Left kidney (tissue), 2 donors: Measurements from ENCODE around the gene ZNF385A. TPM values are rescaled to one million over a fixed set of nuclear protein-coding genes. Genes with fewer than 3 reads are reported as not detected.
A peak's percentile ranks its signal among the peaks of the same experiment; 100 is the strongest.
"Not testable (repeated sequence)": the region's sequence is repeated elsewhere in the genome, so short reads cannot be mapped to it uniquely, and the experiment has no call there.

Source experiments
- DNase-seq: peaks from one replicate; pipeline ENCODE4 v3.0.0-alpha.2; 2013
- polyA plus RNA-seq: library from polyadenylated mRNA; unstranded; fragments of 120-200 nt; gene quantifications from one replicate; pipeline ENCODE4 v1.2.1, GENCODE V29; 2013; ENCODE audit not compliant: insufficient read length

The ZNF385A gene
- polyA plus RNA-seq, 1 donor: 10.8 TPM

GRCh38 chr12:54356951-54357356, 27.6 kb downstream of the ZNF385A start:
- no peak for DNase-seq

GRCh38 chr12:54356228-54356627, 28.3 kb downstream of the ZNF385A start:
- no peak for DNase-seq

GRCh38 chr12:54355104-54355815, 29.3 kb downstream of the ZNF385A start:
- DNase-seq: no peak

DNA sequence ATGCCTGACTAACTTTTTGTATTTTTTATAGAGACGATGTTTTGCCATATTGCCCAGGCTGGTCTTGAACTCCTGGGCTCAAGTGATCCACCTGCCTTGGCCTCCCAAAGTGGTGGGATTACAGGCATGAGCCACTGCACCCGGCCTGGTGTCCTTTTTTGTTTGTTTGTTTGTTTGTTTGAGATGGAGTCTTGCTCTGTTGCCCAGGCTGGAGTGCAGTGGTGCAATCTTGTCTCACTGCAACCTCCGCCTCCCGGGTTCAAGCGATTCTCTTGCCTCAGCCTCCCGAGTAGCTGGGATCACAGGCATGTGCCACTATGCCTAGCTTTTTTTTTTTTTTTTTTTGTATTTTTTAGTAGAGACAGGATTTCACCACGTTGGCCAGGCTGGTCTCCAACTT, 30.3 kb downstream of the ZNF385A start:
- not testable (repeated sequence) for DNase-seq

GRCh38 chr12:54352891-54353874, 31.4 kb downstream of the ZNF385A start:
- no peak for DNase-seq

DNA sequence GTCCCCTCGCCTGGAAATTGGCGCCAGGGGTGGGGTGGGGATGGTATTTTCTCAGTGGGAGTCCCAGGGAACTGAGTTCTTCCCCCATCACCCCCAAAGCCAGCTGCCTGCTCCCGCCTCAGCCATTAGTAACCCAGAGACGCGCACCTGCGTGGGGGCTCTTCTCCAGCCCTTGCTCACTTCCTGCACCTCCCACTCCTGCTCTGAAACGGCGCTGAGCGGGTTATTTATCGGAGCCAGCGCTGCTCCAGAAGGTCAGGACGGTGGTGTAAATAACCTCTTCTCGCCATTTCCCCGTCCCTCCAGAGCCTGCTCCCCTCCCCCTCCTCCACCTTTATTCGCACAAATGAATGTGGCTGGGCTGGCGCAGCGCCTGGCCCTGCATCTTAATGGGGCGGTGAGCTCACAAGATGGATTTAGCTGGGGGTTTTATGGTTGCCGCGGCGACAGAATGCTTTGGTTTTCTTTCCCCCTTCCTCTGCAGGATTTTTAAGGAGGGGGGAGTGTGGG, 32.5 kb downstream of the ZNF385A start:
- DNase-seq: peak; percentile 92

GRCh38 chr12:54351341-54351740, 33.2 kb downstream of the ZNF385A start:
- no peak for DNase-seq

- DNase-seq: no peak
These were observed 33.8 kb downstream of the ZNF385A start for GRCh38 chr12:54350743-54351142.

GRCh38 chr12:54349679-54350078, 34.9 kb downstream of the ZNF385A start:
- DNase-seq: no peak

DNA sequence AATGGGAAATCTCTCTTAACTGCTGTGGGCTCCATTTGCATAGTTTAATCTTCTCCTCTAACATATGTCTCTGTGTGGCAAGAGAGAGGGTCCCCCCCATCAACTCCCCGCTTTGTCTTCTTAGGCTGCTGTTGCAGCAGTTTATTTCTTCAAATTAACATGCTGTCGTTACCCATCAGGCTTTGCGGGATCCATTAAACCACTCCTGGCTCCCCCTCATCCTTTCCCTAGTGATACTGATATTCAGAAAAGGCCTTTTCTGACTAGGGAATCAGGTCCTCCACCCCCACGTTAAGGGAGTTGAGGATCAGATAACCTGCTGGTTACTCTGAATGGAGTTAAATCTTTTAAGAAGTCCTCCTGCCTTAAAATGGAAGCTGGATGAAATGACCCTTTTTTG, 35.5 kb downstream of the ZNF385A start:
- no peak for DNase-seq

DNA sequence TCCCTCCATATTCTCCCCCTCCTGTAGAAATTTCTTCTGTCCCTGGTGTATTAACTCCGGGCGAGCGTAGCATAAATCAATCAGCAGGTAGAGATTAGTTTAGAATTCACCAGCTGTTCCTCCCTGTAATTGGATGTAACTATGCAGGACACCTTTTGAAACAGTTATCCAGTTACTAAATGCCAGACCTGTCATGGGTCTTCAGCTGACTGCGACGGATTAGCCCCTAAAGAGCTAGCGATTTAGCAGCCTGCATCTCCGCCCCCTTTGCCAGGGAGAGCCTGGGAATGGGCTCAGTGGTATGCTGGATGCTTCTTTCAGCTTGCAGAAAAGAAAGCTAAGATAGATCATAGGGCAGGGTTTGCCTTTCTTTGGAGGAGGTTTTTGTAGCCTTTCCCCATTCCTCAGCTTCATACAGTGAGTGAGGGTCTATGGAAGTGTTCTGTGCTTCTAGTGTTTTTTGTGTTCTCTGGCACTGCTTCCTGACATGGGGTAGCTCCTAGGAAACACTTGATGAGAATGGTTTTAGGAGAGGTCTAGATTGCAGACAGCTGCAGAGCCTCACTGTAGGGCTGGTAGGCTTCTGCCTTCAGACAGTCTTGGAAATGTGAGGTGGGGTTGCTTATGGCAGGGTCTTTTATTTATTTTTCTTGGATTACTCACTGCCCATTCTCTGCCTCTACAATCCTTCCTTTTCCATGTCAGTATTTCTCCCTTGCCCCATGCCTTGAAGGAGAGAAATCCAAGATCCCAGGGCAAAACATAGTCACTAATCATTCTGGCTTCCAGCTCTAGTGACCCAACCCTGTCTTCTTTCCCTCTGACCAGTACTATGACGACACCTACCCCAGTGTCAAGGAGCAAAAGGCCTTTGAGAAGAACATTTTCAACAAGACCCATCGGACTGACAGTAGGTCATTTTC, 42.9 kb downstream of the ZNF385A start:
- no peak for DNase-seq

GRCh38 chr12:54340846-54341245, 43.7 kb downstream of the ZNF385A start:
- no peak for DNase-seq

- no peak for DNase-seq
These were observed 45.7 kb downstream of the ZNF385A start for GRCh38 chr12:54338698-54339296.

GRCh38 chr12:54337854-54338650, 46.5 kb downstream of the ZNF385A start:
- no peak for DNase-seq

GRCh38 chr12:54337280-54337842, 47.2 kb downstream of the ZNF385A start:
- no peak for DNase-seq

- no peak for DNase-seq
These were observed 51.0 kb downstream of the ZNF385A start for GRCh38 chr12:54333420-54334034.

DNA sequence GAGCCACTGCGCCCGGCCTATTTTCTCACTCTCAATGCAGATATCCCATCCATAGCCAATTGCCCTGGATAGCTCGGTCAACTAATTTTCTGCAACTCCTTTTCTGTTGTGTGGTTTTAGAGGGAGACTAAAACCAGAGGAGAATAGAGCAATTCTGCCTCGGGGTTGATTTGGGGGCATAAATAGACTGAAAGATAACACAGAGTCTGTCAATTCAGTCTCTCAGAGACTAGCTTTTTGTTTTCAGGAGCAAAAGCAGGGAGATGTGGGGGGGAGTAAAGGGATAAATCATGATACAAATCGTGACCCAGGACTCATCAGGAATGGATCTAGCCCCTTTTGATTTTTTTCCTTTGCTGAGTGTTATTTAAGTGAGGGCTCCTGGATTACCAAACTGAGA, 53.1 kb downstream of the ZNF385A start:
- no peak for DNase-seq

GRCh38 chr12:54330442-54330841, 54.1 kb downstream of the ZNF385A start:
- no peak for DNase-seq

- DNase-seq: no peak
These were observed 54.8 kb downstream of the ZNF385A start for GRCh38 chr12:54329759-54330158.
